ENCODE measurements around the gene MMP10.

The MMP10 gene

DNA sequence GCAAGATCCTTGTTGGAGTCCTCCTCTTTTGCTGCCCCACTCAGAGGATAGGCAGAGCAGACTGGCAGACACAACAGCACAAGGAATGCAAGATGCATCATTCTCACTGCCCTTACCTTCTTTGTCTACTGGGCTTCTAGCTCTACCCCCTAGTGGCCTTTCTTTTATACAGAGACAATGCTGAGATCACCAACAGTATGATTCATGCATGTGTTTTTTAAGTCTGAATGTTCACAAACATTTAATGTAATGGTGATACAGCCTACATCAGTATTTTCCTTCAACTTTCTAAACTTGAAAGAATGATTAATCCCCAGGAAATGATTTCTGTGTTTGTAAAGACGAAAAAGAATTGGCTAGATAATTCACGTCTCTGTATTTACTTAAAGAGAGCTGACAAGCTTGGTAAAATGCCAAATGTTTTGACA is at the start of gene MMP10:
Gene MMP10 (minus strand): TSS at position 138 of the 428 bp plus-strand sequence. CDS start 37 bp downstream, at position 101.
- in situ Hi-C loops (cut with HindIII; ENCODE audit: low sequenced_read_pairs) = no loop called here

DNA sequence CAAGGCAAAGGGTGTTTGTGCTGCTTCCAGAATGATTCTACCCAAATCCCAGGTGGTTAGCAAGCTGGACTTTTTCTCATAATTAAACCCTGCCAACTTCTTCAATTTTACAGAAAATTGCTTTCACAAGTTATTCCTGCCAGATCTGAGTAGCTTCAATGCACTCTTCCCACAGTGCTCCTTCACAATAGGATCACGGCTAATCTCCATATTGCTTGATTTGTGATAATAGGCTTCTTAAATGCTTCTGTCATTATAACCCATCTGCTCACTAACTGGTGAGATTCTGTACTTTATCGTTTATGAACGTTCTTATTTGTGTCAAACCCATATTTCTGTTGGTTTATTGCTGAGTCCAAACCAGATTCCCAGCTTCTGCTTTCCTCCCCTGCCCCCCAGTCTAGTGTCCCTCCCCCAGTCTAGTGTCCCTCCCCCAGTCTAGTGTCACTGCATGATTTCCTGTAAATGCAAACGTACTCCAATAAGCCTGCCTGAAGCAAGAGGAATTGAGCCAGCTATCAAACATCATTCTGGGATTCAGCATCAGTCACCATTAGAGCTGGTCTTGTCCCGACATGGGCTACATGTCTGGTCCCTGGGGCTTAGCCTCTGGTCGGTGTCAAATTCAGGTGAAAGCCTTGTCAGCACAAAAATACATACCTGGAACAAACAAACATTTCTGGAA is 49.0 kb upstream of the MMP10 start:
- in situ Hi-C loops (cut with HindIII; ENCODE audit: low sequenced_read_pairs) = no loop called here

DNA sequence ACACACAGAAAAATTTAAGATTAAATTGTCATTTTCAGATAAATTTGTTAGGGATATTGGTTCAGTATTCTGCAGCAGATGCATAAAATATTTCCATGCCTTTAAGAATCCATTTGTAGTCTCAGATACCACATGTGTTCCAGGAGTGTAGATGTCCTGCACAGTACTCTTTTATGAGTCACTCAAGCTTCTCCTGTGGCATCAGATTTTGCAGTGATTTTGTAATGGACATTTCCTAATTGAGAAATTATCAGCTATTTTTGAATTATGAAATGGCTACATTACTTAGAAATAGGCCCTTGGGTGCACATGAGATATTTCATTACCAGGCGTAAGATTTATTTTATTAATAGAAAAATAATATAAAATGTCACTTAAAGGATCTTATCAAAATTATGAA is 44.1 kb upstream of the MMP10 start:
- in situ Hi-C loops (cut with HindIII; ENCODE audit: low sequenced_read_pairs) = no loop called here

DNA sequence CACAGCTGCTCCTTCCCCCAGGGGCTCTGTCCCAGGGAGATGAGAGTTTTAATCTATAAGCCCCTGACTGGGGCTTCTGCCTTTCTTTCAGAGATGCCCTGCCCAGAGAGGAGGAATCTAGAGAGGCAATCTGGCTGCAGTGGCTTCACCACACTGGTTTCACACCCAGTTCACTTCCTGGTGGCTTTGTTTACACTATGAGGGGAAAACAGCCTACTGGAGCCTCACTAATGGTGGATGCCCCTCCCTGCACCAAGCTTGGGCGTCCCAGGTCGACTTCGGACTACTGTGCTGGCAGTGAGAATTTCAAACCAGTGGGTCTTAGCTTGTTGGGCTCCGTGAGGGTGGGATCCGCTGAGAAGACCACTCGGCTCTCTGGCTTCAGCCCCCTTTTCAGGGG is 39.1 kb upstream of the MMP10 start:
- in situ Hi-C loops (cut with HindIII; ENCODE audit: low sequenced_read_pairs) = no loop called here

DNA sequence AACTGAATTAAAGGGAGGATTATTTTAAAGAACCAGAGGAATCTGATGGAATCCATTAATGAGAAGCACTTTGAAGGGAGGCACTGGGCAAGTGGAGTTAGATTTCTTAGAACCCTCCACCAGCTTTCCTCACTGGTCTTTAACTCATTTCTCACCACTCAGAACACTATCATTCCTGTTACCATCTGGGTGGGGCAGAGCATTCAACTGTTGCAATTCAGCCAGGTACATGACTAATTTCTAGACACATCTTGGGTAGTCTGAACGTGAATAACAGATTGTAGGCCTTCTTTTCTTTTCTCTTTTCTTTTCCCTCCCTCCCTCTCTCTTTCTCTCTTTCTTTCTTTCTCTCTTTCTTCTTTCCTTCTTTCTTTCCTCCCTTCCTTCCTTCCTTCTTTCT is 33.1 kb upstream of the MMP10 start:
- in situ Hi-C loops (cut with HindIII; ENCODE audit: low sequenced_read_pairs) = no loop called here

DNA sequence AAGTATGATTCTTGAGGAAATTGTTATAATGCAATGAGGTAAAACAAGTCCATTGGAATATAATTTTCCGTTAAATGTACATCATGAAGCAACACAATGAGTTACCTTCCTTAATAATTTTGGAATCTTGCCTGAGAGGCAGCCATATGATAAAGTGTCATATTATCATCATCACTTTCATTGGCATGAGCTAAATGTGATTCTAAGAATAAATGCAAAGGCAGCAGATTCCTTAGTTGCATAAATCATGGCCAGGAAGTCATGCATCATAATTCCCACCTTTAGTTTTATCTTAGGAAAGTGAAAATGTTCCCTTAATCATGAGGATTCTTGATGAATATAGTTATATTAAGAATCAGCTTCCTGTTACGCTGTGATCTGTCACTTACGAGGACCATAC is 31.8 kb upstream of the MMP10 start:
- in situ Hi-C loops (cut with HindIII; ENCODE audit: low sequenced_read_pairs) = no loop called here

DNA sequence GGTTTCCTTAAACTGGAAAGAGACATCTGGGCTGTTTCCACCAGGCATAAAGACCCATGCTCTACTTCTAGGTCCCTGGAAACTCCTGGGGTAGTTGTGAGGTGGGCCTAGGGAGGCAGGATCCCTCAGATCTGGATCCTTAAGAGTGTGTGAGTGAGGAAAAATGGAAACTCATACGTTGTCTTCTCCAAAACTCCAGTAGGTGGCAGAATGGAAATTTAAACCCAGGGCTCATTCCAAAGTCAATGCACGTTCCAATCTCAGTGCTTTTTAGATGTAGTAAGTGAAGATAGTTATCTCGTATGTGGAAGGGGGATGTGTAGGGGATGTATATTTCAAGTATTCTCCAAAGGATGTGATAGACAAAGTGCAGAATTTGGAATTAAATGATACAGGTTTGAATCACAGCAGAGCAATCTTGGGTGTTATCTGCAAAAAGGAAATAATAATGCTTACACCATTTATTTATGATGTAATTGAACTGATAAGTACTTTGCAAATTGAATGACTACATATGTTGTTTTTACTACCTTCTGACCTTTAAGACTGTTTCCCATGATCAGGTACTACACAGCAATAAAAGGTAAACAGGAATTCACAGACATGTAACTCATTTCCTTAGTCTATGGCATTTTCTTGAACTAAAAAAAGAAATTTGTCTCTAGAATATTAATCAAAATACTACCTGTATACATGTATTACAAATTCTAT is 30.7 kb upstream of the MMP10 start:
- in situ Hi-C loops (cut with HindIII; ENCODE audit: low sequenced_read_pairs) = no loop called here

DNA sequence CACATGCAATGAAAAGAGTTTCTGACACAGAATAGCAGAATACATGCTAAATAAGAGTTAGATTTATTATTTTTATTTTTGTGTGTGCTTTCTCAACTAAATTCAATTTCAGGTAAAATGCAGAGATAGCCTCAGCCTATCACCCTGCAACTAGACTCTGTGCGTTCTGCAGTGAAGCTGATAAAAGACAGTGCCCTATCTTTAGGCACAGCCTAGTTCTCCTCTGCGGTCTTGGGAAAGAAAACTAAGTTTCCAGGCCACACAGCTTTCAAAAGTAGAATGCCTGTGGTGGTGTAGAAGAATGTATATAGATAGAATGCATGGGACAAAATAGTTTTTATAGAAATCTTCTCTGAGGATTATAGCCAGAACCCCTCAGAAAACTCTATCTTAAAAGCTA is 29.5 kb upstream of the MMP10 start:
- in situ Hi-C loops (cut with HindIII; ENCODE audit: low sequenced_read_pairs) = no loop called here

DNA sequence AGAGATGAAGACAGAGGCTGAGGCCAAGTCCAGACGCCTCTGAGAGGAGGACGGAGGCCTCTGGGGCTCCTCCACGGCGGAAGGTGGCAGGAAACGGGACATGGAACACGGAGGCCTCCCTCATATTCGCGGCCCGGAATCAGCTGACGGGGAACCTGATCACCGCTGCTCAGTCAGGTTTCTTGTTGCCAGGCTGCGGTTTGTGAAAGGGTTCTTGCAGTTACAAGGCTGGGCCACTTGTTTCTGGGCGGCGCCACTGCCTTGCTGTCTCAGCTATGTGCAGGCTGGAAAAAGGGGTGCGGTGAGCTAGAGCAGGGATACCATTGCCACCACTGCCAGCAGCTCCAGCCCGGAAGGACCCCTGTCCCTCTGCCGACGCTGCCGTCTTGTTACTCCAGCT is 27.5 kb upstream of the MMP10 start:
- in situ Hi-C loops (cut with HindIII; ENCODE audit: low sequenced_read_pairs) = no loop called here

DNA sequence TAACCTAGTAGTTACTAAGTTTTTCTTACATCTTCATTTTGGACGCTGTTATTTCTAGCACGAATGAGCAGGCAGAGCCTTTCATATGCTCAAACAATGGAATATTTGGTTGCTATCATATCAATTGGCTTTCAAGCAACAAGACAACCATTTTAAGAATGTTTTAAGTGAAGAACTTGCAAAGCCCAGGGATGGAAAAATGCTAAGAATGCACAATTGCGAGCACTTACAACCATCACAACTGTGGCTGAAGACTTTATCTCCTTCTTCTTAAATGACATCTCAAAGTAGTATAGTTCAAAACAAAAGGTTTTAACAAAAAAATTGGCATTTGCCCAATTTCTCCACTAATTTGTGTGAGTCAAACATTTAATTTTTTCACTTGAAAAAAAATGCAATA is 25.9 kb upstream of the MMP10 start:
- in situ Hi-C loops (cut with HindIII; ENCODE audit: low sequenced_read_pairs) = no loop called here

DNA sequence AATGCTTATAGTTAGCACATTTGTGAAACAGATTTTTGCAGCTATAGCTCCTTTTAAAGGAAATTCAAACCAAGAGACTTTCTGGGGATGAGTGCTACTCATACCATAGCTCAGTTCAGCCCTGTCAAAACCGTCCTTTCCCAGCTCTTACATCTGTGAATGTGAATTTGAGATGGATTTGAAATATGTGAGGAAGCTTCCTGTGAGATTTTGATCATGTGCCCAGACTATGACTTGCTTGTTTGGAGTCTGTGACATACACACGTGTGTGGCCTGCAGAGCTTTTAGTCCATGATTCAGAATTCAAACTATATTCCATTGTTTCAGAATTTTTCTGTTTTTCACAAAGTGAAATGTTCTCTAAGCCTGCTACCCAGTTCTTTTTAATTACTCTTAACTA is 21.9 kb upstream of the MMP10 start:
- in situ Hi-C loops (cut with HindIII; ENCODE audit: low sequenced_read_pairs) = no loop called here

DNA sequence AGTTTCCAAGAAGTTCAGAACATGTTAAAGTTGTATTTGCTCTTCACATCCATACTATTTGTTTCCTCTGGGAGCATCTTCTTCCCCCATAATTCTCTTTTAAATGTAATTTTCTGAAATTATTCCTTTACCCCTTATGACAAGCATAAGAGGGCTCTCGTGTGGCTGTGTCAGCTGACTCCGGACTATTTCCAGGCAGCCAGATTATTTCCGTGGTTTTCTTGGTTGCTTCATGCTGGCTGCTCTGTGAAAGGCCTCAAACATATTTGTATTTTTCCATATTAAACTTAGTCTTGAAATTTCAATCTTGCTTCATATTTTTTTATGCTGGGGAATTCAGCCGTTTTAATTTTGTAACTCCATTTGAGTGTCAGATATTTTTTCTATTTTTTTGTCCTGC is 20.3 kb upstream of the MMP10 start:
- in situ Hi-C loops (cut with HindIII; ENCODE audit: low sequenced_read_pairs) = no loop called here

DNA sequence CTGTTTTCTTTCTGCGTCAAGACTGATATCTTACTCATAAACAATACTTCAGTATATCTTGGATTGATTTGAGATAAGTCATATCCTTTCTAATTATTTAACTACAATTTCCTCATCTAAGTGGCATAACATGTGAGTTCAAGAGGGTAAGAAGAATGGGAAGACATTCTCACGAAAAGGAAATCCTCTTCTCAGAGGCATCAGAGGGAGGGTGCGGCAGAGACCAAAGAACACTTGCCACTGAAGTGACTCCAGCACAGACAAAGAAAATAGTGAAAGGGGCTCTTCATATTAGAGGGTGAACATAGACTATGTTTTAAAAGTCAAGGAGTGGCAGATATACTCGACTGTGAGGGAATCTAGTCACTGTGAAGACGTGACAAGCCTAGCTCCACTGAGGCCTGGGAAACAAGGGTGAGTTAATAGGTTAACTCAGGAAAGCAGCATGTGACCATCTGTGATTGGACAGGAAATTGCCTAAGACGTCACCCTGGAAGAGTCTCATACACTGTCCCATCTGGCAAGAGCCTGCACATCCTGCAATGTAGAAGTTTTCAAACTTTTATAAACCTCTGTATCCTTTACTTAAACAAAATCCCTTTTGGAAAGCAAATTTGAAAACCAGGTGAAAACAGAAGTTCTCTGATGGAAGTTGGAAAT is 19.4 kb upstream of the MMP10 start:
- in situ Hi-C loops (cut with HindIII; ENCODE audit: low sequenced_read_pairs) = no loop called here

DNA sequence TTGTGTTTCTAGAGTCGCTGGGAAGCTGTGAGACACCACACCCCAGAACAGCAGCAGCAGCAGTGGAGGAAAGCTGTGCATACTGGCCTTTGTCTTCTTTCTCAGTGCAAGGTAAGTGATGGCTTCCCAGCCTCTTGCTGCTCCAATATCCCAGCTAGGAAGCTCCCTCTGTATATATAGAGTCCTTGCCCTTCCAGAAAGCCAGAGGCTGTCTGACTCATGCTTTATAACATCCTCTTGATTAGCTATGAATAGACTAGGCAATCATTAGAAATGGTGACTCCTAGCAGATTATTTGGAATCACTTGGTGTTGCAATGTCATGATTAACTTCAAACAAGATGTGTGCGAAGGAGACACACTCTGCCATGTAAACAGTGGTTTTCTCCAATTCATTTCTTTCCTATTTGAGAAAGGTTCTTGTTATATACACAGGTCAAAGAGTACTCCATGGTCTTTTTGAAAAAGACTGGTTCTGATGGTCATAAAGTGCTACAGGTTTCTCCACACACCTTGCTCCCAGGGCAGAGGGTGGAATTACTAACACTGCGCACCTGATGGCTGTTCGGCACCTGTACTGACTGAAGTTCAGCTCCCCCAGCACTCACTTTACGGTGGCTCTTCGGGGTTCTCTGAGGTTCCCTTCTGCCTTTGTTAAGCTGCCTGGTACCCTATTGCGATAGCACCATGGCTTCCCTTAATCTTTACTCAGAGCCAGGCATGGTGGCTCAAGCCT is 17.8 kb upstream of the MMP10 start, which contains the start of gene MMP1:
Gene MMP1 (minus strand): TSS at position 149 of the 735 bp plus-strand sequence. CDS start 68 bp downstream, at position 81.
- in situ Hi-C loops (cut with HindIII; ENCODE audit: low sequenced_read_pairs) = no loop called here

DNA sequence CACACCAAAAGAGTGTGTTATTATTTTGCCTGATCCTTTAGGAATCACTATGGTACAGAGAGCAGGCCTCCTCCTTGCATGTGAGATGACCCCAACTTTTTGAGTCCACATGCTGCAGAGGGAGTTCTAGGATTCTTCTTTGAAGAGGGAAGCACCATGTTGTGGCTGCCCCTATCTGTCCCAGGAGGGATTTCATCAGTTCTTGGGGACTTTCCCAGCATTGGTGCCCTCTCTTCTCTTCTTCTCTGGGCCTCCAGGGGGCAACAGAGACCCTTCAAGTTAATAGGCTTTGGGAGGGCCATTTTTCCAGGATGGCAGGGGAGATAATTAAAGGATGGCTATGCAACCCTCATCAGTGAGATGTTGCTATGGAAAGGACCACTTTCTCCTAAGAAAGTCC is 14.0 kb upstream of the MMP10 start:
- in situ Hi-C loops (cut with HindIII; ENCODE audit: low sequenced_read_pairs) = no loop called here

DNA sequence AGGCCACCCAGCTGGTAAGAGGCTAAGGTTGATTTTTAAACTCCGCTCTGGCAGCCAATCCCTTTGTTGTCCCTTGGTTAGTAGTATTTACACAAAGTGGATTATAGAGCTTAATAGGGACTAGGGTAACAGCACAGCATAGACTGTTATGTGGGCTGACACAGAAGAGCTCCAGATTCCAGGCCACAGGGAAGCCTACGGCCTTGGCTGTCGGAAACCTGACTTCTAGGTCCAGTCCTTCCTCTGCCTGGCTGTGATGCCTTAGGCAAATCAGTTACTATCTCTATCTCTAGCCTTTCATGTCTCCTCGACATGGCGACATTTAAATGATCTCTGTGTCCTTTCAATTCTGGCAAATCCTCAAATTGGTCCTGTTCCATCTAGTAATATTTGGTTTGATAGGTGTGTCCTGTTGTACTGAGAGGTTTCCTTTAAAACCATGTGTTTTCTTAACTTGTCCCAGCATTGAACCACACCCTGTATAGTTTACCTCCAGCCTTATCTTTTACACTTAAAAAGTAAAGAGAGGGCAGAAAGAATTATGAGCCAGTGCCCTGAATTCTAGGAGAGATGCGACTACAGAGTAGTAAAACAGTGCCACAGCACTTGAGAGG is 13.4 kb upstream of the MMP10 start:
- in situ Hi-C loops (cut with HindIII; ENCODE audit: low sequenced_read_pairs) = no loop called here

DNA sequence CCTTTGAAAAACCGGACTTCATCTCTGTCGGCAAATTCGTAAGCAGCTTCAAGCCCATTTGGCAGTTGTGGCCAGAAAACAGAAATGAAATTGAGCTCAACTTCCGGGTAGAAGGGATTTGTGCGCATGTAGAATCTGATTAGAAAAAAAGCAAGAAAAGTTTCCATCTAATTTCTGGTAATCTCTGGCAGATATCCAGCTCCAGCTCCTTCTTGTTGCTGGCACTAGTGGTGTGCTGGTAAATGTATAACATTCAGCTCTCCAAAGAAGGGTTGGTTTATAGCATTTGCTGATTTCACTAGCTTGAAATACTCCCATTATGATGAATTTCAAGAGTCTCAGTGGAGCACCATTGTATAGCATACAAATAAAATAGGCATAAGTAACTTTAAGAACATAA is 12.2 kb upstream of the MMP10 start:
- in situ Hi-C loops (cut with HindIII; ENCODE audit: low sequenced_read_pairs) = no loop called here

DNA sequence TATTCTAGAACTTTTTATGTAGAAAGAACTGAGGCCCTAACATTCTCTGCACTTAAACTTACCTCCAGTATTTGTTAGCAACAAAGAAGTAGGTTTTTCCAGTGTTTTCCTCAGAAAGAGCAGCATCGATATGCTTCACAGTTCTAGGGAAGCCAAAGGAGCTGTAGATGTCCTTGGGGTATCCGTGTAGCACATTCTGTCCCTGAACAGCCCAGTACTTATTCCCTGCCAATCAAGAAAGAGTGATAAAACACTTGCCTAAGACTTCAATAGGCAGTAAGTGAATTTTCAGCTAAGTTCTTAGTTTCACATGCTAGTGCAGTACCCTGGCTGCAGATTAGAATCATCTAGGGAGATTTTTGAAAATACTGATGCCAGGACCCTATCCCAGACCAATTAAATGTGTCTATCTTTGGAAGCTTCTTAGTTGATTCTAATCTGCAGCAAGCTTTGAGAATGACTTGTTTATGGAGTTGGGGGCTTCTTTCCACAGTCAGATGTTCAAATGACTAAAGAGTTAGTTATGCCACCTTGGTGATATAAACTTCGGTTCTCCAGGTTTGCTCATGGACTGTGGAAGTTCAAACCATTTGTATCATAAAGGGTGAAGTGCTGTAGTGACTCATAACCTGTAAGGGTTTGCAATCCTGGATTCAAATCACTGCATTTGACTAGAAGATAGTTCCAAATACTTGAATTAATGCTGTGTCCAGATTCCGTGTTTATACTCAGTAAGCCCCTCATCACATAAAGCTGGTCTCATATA is 11.0 kb upstream of the MMP10 start:
- in situ Hi-C loops (cut with HindIII; ENCODE audit: low sequenced_read_pairs) = no loop called here

DNA sequence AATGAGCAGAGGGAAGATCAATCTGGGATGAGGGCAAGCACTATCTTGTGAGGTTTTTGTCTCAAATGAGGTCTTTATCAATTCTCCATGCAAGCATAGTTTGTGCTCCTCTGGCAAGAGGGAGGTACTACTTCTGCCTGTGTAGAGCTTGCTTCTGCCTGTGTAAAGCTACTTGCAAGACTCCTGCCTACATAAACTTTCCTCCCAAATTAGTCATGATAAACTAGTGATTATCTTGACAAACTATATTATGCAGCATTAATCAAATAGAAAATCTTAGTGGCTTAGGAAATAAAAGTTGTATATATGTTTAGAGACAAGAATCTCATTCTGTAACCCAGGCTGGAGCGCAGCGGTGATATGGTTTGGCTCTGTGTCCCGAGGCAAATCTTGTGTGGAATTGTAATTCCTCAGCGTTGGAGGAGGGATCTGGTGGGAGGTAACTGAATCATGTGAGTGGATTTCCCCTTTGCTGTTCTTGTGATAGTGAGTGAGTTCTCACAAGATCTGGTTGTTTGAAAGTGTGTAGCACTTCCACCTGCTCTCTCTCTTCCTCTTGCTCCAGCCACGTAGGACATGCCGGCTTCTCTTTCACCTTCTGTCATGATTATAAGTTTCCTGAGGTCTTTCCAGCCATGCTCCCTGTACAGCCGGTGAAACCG is 8.0 kb upstream of the MMP10 start:
- in situ Hi-C loops (cut with HindIII; ENCODE audit: low sequenced_read_pairs) = no loop called here

DNA sequence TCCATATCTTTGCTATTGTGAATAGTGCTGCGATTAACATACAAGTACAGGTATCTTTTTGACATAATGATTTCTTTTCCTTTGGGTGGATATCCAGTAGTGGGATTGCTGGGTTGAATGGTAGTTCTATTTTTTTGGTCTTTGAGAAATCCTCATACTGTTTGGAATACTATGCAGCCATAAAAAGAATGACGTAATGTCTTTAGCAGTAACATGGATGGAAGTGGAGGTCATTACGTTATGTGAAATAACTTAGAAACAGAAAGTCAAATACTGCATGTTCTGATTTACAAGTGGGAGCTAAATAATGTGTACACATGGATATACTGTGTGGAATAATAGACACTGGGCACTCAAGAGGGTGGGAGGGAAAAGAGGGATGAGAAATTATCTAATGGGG is 4.0 kb upstream of the MMP10 start:
- in situ Hi-C loops (cut with HindIII; ENCODE audit: low sequenced_read_pairs) = no loop called here
